ENCODE data around the gene BCR.

Gene BCR

GRCh38 chr22:23281406-23282088, 101.2 kb downstream of the BCR start:
- peak; percentile 95 for TF ChIP-seq CTCF (IDR thresholded peaks at IDR 0.05; ENCODE audit: control insufficient read depth, extremely low read depth, insufficient read depth)

GRCh38 chr22:23282089-23282501, 101.8 kb downstream of the BCR start:
- TF ChIP-seq CTCF (IDR thresholded peaks at IDR 0.05; ENCODE audit: control insufficient read depth, extremely low read depth, insufficient read depth), result no peak
- no peak overlapping the region for H3K4me3 ChIP-seq (ENCODE audit: low read depth, low read length)
- no peak for DNase-seq (ENCODE audit: low read depth)

More at GRCh38 chr22:23281406-23282088, 101.2 kb downstream of the BCR start:
- peak; percentile 27 for DNase-seq (ENCODE audit: low read depth)
- H3K4me3 ChIP-seq (ENCODE audit: low read depth, low read length), result no peak overlapping the region

GRCh38 chr22:23282516-23282915, 102.2 kb downstream of the BCR start:
- no peak for TF ChIP-seq CTCF (IDR thresholded peaks at IDR 0.05; ENCODE audit: control insufficient read depth, extremely low read depth, insufficient read depth)
- no peak for DNase-seq (ENCODE audit: low read depth)
- H3K4me3 ChIP-seq (ENCODE audit: low read depth, low read length), result no peak overlapping the region

- no peak for DNase-seq (ENCODE audit: low read depth)
- TF ChIP-seq CTCF (IDR thresholded peaks at IDR 0.05; ENCODE audit: control insufficient read depth, extremely low read depth, insufficient read depth), result no peak
- no peak overlapping the region for H3K4me3 ChIP-seq (ENCODE audit: low read depth, low read length)
Observed at GRCh38 chr22:23282986-23283385, 102.7 kb downstream of the BCR start.

- no peak for TF ChIP-seq CTCF (IDR thresholded peaks at IDR 0.05; ENCODE audit: control insufficient read depth, extremely low read depth, insufficient read depth)
- DNase-seq (ENCODE audit: low read depth), result no peak
- H3K4me3 ChIP-seq (ENCODE audit: low read depth, low read length), result no peak overlapping the region
Observed at GRCh38 chr22:23283591-23284503, 103.5 kb downstream of the BCR start.

- TF ChIP-seq CTCF (IDR thresholded peaks at IDR 0.05; ENCODE audit: control insufficient read depth, extremely low read depth, insufficient read depth), result no peak
- no peak for DNase-seq (ENCODE audit: low read depth)
- H3K4me3 ChIP-seq (ENCODE audit: low read depth, low read length), result no peak overlapping the region
Observed at GRCh38 chr22:23284504-23285033, 104.3 kb downstream of the BCR start.

All from LNCaP clone FGC (cell line).